ENCODE data around the gene MIGA2.

DNA sequence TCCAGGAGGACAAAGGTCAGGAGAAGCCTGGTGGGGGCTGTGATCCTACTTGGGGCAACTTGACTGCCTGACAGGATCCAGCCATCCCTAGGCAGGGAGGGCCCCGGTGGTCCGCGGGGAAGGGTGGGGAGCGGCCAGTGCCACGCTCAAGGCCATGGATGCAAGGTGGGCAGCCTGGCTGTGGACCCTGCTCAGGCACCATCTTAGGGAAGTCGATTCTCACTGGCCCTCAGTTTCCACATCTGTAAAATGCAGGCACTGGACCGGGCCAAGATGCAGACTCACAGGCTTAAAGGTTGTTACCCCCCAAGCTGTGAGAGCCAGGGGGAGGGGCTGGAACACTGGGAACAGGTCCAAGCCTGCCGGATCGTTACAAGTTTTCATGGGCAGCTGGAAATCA lies 35.7 kb downstream of the MIGA2 start:
- TF ChIP-seq, protein P1, sequence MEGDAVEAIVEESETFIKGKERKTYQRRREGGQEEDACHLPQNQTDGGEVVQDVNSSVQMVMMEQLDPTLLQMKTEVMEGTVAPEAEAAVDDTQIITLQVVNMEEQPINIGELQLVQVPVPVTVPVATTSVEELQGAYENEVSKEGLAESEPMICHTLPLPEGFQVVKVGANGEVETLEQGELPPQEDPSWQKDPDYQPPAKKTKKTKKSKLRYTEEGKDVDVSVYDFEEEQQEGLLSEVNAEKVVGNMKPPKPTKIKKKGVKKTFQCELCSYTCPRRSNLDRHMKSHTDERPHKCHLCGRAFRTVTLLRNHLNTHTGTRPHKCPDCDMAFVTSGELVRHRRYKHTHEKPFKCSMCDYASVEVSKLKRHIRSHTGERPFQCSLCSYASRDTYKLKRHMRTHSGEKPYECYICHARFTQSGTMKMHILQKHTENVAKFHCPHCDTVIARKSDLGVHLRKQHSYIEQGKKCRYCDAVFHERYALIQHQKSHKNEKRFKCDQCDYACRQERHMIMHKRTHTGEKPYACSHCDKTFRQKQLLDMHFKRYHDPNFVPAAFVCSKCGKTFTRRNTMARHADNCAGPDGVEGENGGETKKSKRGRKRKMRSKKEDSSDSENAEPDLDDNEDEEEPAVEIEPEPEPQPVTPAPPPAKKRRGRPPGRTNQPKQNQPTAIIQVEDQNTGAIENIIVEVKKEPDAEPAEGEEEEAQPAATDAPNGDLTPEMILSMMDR (IDR thresholded peaks at IDR 0.05; ENCODE audit: low read length) = no peak
- no peak for TF ChIP-seq EZH2 (IDR thresholded peaks at IDR 0.05; ENCODE audit: borderline replicate concordance, low read length)
